ENCODE results near the gene XPO4. TPM values are rescaled to one million over a fixed set of nuclear protein-coding genes. Genes with fewer than 3 reads are reported as not detected.
"Not testable (repeated sequence)": the region's sequence is repeated elsewhere in the genome, so short reads cannot be mapped to it uniquely, and the experiment has no call there.

The XPO4 gene
- total and polyA plus RNA-seq, 9 donors = 4.3 to 20.6 (median 13.4) TPM

GRCh38 chr13:20877902-20878301 is 24.6 kb downstream of the XPO4 start:
- WGBS, 3 donors = 89 to 95% (median 95%) methylated on average over 2 of the region's 2 CpGs
- DNase-seq = no peak
- no peak for TF ChIP-seq POLR2A (IDR thresholded peaks at IDR 0.05)
- TF ChIP-seq EP300 (IDR thresholded peaks at IDR 0.05) = no peak
- no peak for TF ChIP-seq CTCF (IDR thresholded peaks at IDR 0.05)
- intact Hi-C loops (cut with DNase I) = no loop called here
- Histone ChIP-seq H3K4me1 (ENCODE audit: insufficient read depth) (peaks cover 2% of the 10 kb centered on the region), H3K27me3 (no peaks in the 10 kb centered on the region), H3K4me3 (no peak overlapping the region), H3K27ac (no peak overlapping the region), H3K9me3 (no peaks in the 10 kb centered on the region), H3K36me3 (no peaks in the 10 kb centered on the region)

GRCh38 chr13:20876802-20877201 is 25.7 kb downstream of the XPO4 start:
- H3K27me3 ChIP-seq = not testable (repeated sequence)

GRCh38 chr13:20874439-20874838 is 28.1 kb downstream of the XPO4 start:
- intact Hi-C loops (cut with DNase I); H3K36me3 ChIP-seq; H3K9me3 ChIP-seq; H3K4me3 ChIP-seq; H3K4me1 ChIP-seq (ENCODE audit: insufficient read depth); H3K27me3 ChIP-seq; H3K27ac ChIP-seq; DNase-seq: not testable (repeated sequence)
- WGBS, 3 donors = 95 to 99% (median 97%) methylated on average over 8 of the region's 8 CpGs

More at GRCh38 chr13:20876802-20877201, 25.7 kb downstream of the XPO4 start:
- H3K4me3 ChIP-seq; H3K4me1 ChIP-seq (ENCODE audit: insufficient read depth); DNase-seq; H3K36me3 ChIP-seq; intact Hi-C loops (cut with DNase I); H3K9me3 ChIP-seq; H3K27ac ChIP-seq: not testable (repeated sequence)
- 95 to 97% (median 96%) methylated on average over 5 of the region's 5 CpGs for WGBS, 3 donors

GRCh38 chr13:20873348-20873747 is 29.2 kb downstream of the XPO4 start:
- intact Hi-C loops (cut with DNase I) = no loop called here
- Histone ChIP-seq H3K4me3 (no peak overlapping the region), H3K36me3 (no peaks in the 10 kb centered on the region), H3K9me3 (no peaks in the 10 kb centered on the region), H3K27ac (no peak overlapping the region), H3K4me1 (ENCODE audit: insufficient read depth) (peaks cover 6% of the 10 kb centered on the region), H3K27me3 (no peaks in the 10 kb centered on the region)
- TF ChIP-seq EP300 (IDR thresholded peaks at IDR 0.05) (no peak), POLR2A (IDR thresholded peaks at IDR 0.05) (no peak), CTCF (IDR thresholded peaks at IDR 0.05) (no peak)
- WGBS, 3 donors = 71 to 89% (median 88%) methylated on average over 3 of the region's 3 CpGs
- no peak for DNase-seq

GRCh38 chr13:20870829-20871228 is 31.7 kb downstream of the XPO4 start:
- DNase-seq = no peak
- H3K4me1 ChIP-seq (ENCODE audit: insufficient read depth) = peaks cover 4% of the 10 kb centered on the region
- H3K36me3 ChIP-seq = no peaks in the 10 kb centered on the region
- no peaks in the 10 kb centered on the region for H3K27me3 ChIP-seq
- whole genome bisulfite sequencing, 3 donors = 61 to 75% (median 75%) methylated on average over 4 of the region's 4 CpGs
- intact Hi-C loops (cut with DNase I) = no loop called here
- no peak overlapping the region for H3K4me3 ChIP-seq
- H3K27ac ChIP-seq = no peak overlapping the region
- TF ChIP-seq CTCF (IDR thresholded peaks at IDR 0.05) (no peak), EP300 (IDR thresholded peaks at IDR 0.05) (no peak), POLR2A (IDR thresholded peaks at IDR 0.05) (no peak)
- H3K9me3 ChIP-seq = no peaks in the 10 kb centered on the region

- TF ChIP-seq CTCF (IDR thresholded peaks at IDR 0.05) = no peak
- TF ChIP-seq POLR2A (IDR thresholded peaks at IDR 0.05) = no peak
- TF ChIP-seq EP300 (IDR thresholded peaks at IDR 0.05) = no peak
- no peak for DNase-seq
- H3K9me3 ChIP-seq = no peaks in the 10 kb centered on the region
- no peak overlapping the region for H3K27ac ChIP-seq
- intact Hi-C loops (cut with DNase I) = no loop called here
- H3K4me1 ChIP-seq (ENCODE audit: insufficient read depth) = peaks cover 4% of the 10 kb centered on the region
- H3K4me3 ChIP-seq = no peak overlapping the region
- H3K36me3 ChIP-seq = no peaks in the 10 kb centered on the region
- WGBS, 3 donors = 62 to 75% (median 66%) methylated on average over 2 of the region's 2 CpGs
- no peaks in the 10 kb centered on the region for H3K27me3 ChIP-seq
Measured at GRCh38 chr13:20869540-20869939, 33.0 kb downstream of the XPO4 start.

All from ovary (tissue), 9 donors.